ENCODE results near the gene GPC3. TPM values are rescaled to one million over a fixed set of nuclear protein-coding genes. Genes with fewer than 3 reads are reported as not detected.
"Not testable (repeated sequence)": the region's sequence is repeated elsewhere in the genome, so short reads cannot be mapped to it uniquely, and the experiment has no call there.

The GPC3 gene
- total and polyA plus RNA-seq, 2 experiments from 2014 or later: 171 to 323 TPM

DNA sequence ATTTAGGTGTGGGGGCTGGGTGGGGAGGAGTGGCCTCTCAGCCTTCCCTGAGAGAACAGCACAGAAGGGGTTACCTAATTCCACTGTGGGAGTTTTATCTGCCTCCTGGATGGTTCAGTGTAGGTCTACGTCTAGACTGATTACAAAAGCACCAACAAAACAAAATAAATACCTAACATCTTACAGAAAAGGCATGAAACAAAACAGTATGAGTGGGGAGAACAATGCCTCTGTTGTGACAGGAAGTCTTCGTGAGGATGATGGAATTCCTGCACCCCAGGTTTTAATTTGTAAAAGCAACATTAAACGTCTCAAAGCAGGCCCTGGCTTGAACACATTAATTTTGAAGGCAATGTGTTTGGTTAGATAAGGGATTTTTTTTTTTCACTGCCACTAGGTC lies 458.0 kb downstream of the GPC3 start:
- H3K27ac ChIP-seq: no peak overlapping the region
- H3K9me3 ChIP-seq (ENCODE audit: low read depth): no peaks in the 10 kb centered on the region
- no peaks in the 10 kb centered on the region for H3K36me3 ChIP-seq
- H3K27me3 ChIP-seq: no peaks in the 10 kb centered on the region
- no peak for TF ChIP-seq CTCF (IDR thresholded peaks at IDR 0.05; ENCODE audit: low read depth, low read length)
- H3K4me1 ChIP-seq (ENCODE audit: low read depth): no peaks in the 10 kb centered on the region
- peak in 1 of 2 donors; percentile 2 for DNase-seq (ENCODE audit: low read depth in 1 of 2, low spot score in 1 of 2)
- no peak overlapping the region for H3K4me3 ChIP-seq

DNA sequence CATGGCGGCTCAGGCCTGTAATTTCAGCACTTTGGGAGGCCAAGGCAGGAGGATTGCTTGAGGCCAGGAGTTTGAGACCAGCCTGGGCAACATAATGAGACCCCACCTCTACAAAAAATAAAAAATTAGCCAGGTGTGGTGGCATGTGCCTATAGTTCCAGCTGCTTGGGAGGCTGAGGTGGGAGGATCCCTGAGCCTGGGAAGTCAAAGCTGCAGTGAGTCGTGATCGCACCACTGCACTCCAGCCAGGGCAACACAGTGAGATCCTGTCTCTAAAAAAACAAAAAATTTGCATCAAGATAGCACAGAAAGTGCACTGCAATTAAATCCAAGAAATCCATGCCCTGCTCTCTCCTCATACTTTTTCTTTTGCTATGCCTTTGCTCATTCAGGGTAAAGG lies 458.6 kb downstream of the GPC3 start:
- H3K9me3 ChIP-seq (ENCODE audit: low read depth); H3K27me3 ChIP-seq; H3K4me1 ChIP-seq (ENCODE audit: low read depth); H3K36me3 ChIP-seq; DNase-seq (ENCODE audit: low read depth in 1 of 2, low spot score in 1 of 2); H3K4me3 ChIP-seq; H3K27ac ChIP-seq: not testable (repeated sequence)

DNA sequence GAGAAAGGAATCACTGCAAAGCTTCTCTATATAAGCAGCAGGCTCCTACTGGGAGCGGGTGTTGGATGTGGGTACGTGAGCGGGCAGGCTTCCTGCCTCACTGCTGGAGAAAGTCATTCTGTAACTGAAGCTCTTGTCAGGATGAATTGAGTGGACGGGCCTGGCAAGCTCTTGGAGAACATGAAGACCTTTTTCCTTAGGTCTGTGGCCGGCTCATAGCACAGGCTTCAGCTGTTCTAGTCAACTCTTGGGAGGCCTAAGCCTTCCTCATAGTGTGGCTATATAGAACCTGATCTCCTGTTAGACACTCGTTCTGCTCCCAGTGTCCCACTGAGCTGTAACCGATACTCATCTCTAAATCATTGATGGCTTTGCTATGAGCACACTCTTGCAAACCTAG lies 461.9 kb downstream of the GPC3 start:
- DNase-seq (ENCODE audit: low read depth in 1 of 2, low spot score in 1 of 2): no peak
- no peak overlapping the region for H3K4me3 ChIP-seq
- H3K36me3 ChIP-seq: no peaks in the 10 kb centered on the region
- no peak for TF ChIP-seq CTCF (IDR thresholded peaks at IDR 0.05; ENCODE audit: low read depth, low read length)
- H3K4me1 ChIP-seq (ENCODE audit: low read depth): no peaks in the 10 kb centered on the region
- no peaks in the 10 kb centered on the region for H3K27me3 ChIP-seq
- H3K27ac ChIP-seq: no peak overlapping the region
- H3K9me3 ChIP-seq (ENCODE audit: low read depth): no peaks in the 10 kb centered on the region

DNA sequence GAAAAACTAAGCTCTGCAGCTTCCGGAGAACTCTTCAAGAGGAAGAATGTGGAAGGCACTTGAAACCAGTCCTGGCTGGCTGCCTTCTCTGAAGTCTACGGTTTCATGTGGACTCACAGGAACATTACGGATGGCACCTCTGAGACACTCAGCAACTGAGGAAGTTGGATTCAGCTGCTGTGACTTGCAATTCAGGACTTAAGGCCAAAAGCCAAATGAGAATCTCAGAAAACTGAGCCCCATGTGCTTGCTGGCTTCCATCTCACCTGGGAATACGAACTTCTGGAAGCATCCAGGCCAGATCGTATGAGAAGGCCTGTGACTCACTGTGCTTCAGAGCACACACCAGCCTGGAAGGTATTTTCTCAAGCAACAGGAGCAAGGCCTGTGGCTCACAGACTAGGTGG lies 462.3 kb downstream of the GPC3 start:
- Histone ChIP-seq H3K27me3 (no peaks in the 10 kb centered on the region), H3K27ac (peak overlapping the region; percentile 35), H3K9me3 (ENCODE audit: low read depth) (no peaks in the 10 kb centered on the region), H3K36me3 (no peaks in the 10 kb centered on the region), H3K4me3 (no peak overlapping the region), H3K4me1 (ENCODE audit: low read depth) (no peaks in the 10 kb centered on the region)
- TF ChIP-seq CTCF (IDR thresholded peaks at IDR 0.05; ENCODE audit: low read depth, low read length): no peak
- DNase-seq (ENCODE audit: low read depth in 1 of 2, low spot score in 1 of 2): peak in 1 of 2 donors; percentile 59

GRCh38 chrX:133516686-133517085 lies 468.7 kb downstream of the GPC3 start:
- DNase-seq (ENCODE audit: low read depth in 1 of 2, low spot score in 1 of 2): peak in 1 of 2 donors; percentile 3
- H3K27ac ChIP-seq: no peak overlapping the region
- no peaks in the 10 kb centered on the region for H3K4me1 ChIP-seq (ENCODE audit: low read depth)
- H3K36me3 ChIP-seq: no peaks in the 10 kb centered on the region
- no peaks in the 10 kb centered on the region for H3K9me3 ChIP-seq (ENCODE audit: low read depth)
- H3K27me3 ChIP-seq: no peaks in the 10 kb centered on the region
- no peak for TF ChIP-seq CTCF (IDR thresholded peaks at IDR 0.05; ENCODE audit: low read depth, low read length)
- H3K4me3 ChIP-seq: no peak overlapping the region

DNA sequence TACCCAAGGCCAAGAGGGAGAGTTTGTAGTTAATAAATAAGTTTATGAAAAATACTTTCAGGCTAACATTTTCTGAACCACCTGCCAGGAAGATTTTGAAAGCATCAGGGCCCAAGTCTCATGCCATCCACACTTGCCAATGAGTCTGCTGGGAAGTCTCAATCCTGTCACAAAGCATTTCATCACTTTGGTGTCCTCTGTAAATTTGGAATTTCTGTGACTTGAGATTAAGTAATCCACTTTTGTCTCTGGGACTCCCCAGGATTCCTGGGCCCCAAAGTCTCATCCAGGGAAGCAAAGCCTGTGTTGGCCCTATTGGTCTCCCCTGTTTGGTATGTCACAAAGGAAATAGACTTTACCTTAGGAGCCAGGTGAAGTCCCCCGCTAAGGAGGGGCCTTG lies 470.9 kb downstream of the GPC3 start:
- H3K27ac ChIP-seq: no peak overlapping the region
- H3K36me3 ChIP-seq: no peaks in the 10 kb centered on the region
- H3K4me3 ChIP-seq: no peak overlapping the region
- DNase-seq (ENCODE audit: low read depth in 1 of 2, low spot score in 1 of 2): no peak
- H3K4me1 ChIP-seq (ENCODE audit: low read depth): no peaks in the 10 kb centered on the region
- H3K27me3 ChIP-seq: no peaks in the 10 kb centered on the region
- no peak for TF ChIP-seq CTCF (IDR thresholded peaks at IDR 0.05; ENCODE audit: low read depth, low read length)
- no peaks in the 10 kb centered on the region for H3K9me3 ChIP-seq (ENCODE audit: low read depth)
